Endothelial cell of umbilical vein (primary cell): Measurements from ENCODE around the gene ARL4C. TPM values are rescaled to one million over a fixed set of nuclear protein-coding genes. Genes with fewer than 3 reads are reported as not detected.

Experiments used
- BruUV-seq: library from RNA; stranded (reverse); fragments of 400-500 nt; replicated peaks from 2 replicates; lab custom pipeline; 2021; lab: Mats Ljungman, UMichigan
- CTCF ChIA-PET: fragments of 300-600, 350-600 bp; sonication (Branson Sonifier 250); formaldehyde crosslinking; loops from one replicate; lab custom pipeline; 2021; ENCODE audit warnings: antibody characterized with exemption, inconsistent platforms; lab: Charles Lee
- POLR2A ChIA-PET: fragments of 300-600, 350-600 bp; sonication (Branson Sonifier 250); formaldehyde crosslinking; loops from one replicate; lab custom pipeline; 2021; ENCODE audit warnings: antibody characterized with exemption, inconsistent platforms; lab: Charles Lee
- DNase-seq: peaks from one replicate; pipeline ENCODE4 v3.0.0-alpha.2; 2011; ENCODE audit warnings: low read depth, low spot score
- FAIRE-seq: peaks from 2 replicates; lab custom pipeline; 2011; peaks lifted over from hg19 to GRCh38; lab: Jason Lieb, UNC
- H2AFZ ChIP-seq: 2 replicates; pipeline ENCODE4 v1.6.0; 2012; ENCODE audit warnings: low read depth, low read length, control low read depth, inconsistent platforms
- H3K27ac ChIP-seq: 2 replicates; pipeline ENCODE4 v1.5.1; 2011; ENCODE audit warnings: low read depth, mild to moderate bottlenecking, control low read depth, low read length, moderate library complexity; ENCODE audit not compliant: insufficient read depth
- H3K27me3 ChIP-seq, 2 experiments: 2 replicates each; pipeline versions ENCODE4 v1.6.0 to v1.6.1; 2011; ENCODE audit warnings: low read length in 2 of 2, mixed read lengths in 1 of 2; ENCODE audit not compliant: control insufficient read depth in 2 of 2, insufficient read depth in 2 of 2
- H3K36me3 ChIP-seq, 2 experiments: 2 replicates in 1 of 2; 3 replicates in 1 of 2; pipeline ENCODE4 v1.5.1; 2011; ENCODE audit warnings: low read length in 2 of 2, mild to moderate bottlenecking in 1 of 2, moderate library complexity in 1 of 2; ENCODE audit not compliant: control insufficient read depth in 2 of 2, insufficient read depth in 2 of 2; ENCODE audit errors: extremely low read depth in 1 of 2
- H3K4me1 ChIP-seq: 3 replicates; pipeline ENCODE4 v1.5.1; 2011; ENCODE audit warnings: mild to moderate bottlenecking, low read length; ENCODE audit not compliant: control insufficient read depth, insufficient read depth; ENCODE audit errors: extremely low read depth
- H3K4me2 ChIP-seq: 2 replicates; pipeline ENCODE4 v1.6.1; 2011; ENCODE audit warnings: low read length, control low read depth, mixed read lengths; ENCODE audit not compliant: insufficient read depth
- H3K4me3 ChIP-seq, 3 experiments: fragments of 200-600 bp in 1 of 3; sonication (generic), shearing (Covaris generic) in 1 of 3; replicated peaks in 1 of 3; 2 replicates each; pipeline ENCODE4 v1.5.1; 2011 to 2016; ENCODE audit warnings: control low read depth in 3 of 3, low read length in 3 of 3, mild to moderate bottlenecking in 2 of 3, inconsistent platforms in 1 of 3, low read depth in 1 of 3, moderate library complexity in 1 of 3; ENCODE audit not compliant: insufficient read depth in 1 of 3
- H3K79me2 ChIP-seq: 2 replicates; pipeline ENCODE4 v1.6.0; 2012; ENCODE audit warnings: low read length, inconsistent platforms; ENCODE audit not compliant: control insufficient read depth, insufficient read depth
- H3K9ac ChIP-seq: replicated peaks from 2 replicates; pipeline ENCODE3; 2011; ENCODE audit warnings: low read length, control low read depth; ENCODE audit not compliant: insufficient read depth; ENCODE audit errors: extremely low read depth
- H3K9me1 ChIP-seq: replicated peaks from 3 replicates; pipeline ENCODE4 v1.6.0; 2011; ENCODE audit warnings: mild to moderate bottlenecking, low read length; ENCODE audit not compliant: control insufficient read depth, insufficient read depth; ENCODE audit errors: extremely low read depth
- H3K9me3 ChIP-seq: replicated peaks from 2 replicates; pipeline ENCODE4 v1.5.1; 2012; ENCODE audit warnings: low read length, inconsistent platforms; ENCODE audit not compliant: control insufficient read depth, insufficient read depth
- H4K20me1 ChIP-seq: replicated peaks from 2 replicates; pipeline ENCODE3; 2011; ENCODE audit warnings: mild to moderate bottlenecking, low read length; ENCODE audit not compliant: control insufficient read depth, insufficient read depth; ENCODE audit errors: extremely low read depth
- CTCF ChIP-seq, 2 donors: IDR thresholded peaks; 1 replicate in 1 of 2; 2 replicates in 1 of 2; pipeline ENCODE4 v1.5.1; 2011; ENCODE audit warnings: low read length in 2 of 2, mild to moderate bottlenecking in 2 of 2, moderate library complexity in 2 of 2, control low read depth in 1 of 2, inconsistent platforms in 1 of 2, low read depth in 1 of 2; ENCODE audit not compliant: insufficient read depth in 1 of 2; ENCODE audit errors: extremely low read depth in 1 of 2
- EZH2 ChIP-seq: IDR thresholded peaks from 2 replicates; pipeline ENCODE4 v1.6.1; 2012; ENCODE audit warnings: borderline replicate concordance, low read depth, mild to moderate bottlenecking, moderate library complexity, low read length, inconsistent platforms; ENCODE audit not compliant: severe bottlenecking
- FOS ChIP-seq: IDR thresholded peaks from 2 replicates; pipeline ENCODE4 v1.6.1; 2011; ENCODE audit warnings: mild to moderate bottlenecking, low read length, moderate library complexity, borderline replicate concordance; ENCODE audit not compliant: insufficient read depth
- GATA2 ChIP-seq: IDR thresholded peaks from 2 replicates; pipeline ENCODE4 v1.7.0; 2011; ENCODE audit warnings: low read depth, mild to moderate bottlenecking, moderate library complexity, mixed read lengths, low read length; ENCODE audit not compliant: insufficient read length, insufficient read depth
- JUN ChIP-seq: IDR thresholded peaks from 2 replicates; pipeline ENCODE4 v1.6.1; 2011; ENCODE audit warnings: borderline replicate concordance, low read depth; ENCODE audit not compliant: insufficient read length, insufficient read depth
- MYC ChIP-seq: IDR thresholded peaks from one replicate; pipeline ENCODE4 v1.6.1; 2011; ENCODE audit warnings: mild to moderate bottlenecking, low read depth, low read length
- POLR2A ChIP-seq: IDR thresholded peaks from 2 replicates; pipeline ENCODE4 v1.6.1; 2012; ENCODE audit warnings: low read depth, mild to moderate bottlenecking, control low read depth, low read length
- POLR2AphosphoS5 ChIP-seq: IDR thresholded peaks from 2 replicates; pipeline ENCODE4 v1.6.1; 2012; ENCODE audit warnings: low read depth, mild to moderate bottlenecking, control low read depth, low read length, moderate library complexity; ENCODE audit not compliant: insufficient read depth
- dilution Hi-C: fragments of 300-500 bp; cut with MboI; formaldehyde crosslinking; loops from one replicate; pipeline ENCODE4 v1.15.0; 2019; ENCODE audit warnings: low sequenced_read_pairs; ENCODE audit not compliant: extremely low pct_ligation_motif_present
- intact Hi-C: fragments of 100-400 bp; cut with micrococcal nuclease; formaldehyde crosslinking; loops from one replicate; pipeline ENCODE4 v1.10.0; 2022
- polyA plus RNA-seq, 4 experiments: library from polyadenylated mRNA; depleted of rRNA in 3 of 4; stranded (reverse) in 3 of 4; unstranded in 1 of 4; fragments of >200 nt; gene quantifications; 2 replicates each; pipeline versions ENCODE4 v1.2.1 to v1.2.3, GENCODE V29; 2011 to 2012; ENCODE audit warnings: missing spikeins in 1 of 4
- total RNA-seq: library from RNA; stranded (reverse); gene quantifications from 2 replicates; pipeline ENCODE4 v1.2.3, GENCODE V29; 2021
- TF ChIP-seq, protein P1 (sequence below): IDR thresholded peaks from 2 replicates; pipeline ENCODE4 v1.6.1; 2011; ENCODE audit not compliant: insufficient read depth, insufficient read length

The ARL4C gene
- total and polyA plus RNA-seq, 2 donors (not counting 3 experiments of a cell fraction or from before 2014, with no cell fraction given) = 5.5 to 10.5 TPM

- no peak for FAIRE-seq
- H3K27me3 ChIP-seq = no peaks in the 10 kb centered on the region
- no peak overlapping the region for H3K4me3 ChIP-seq
- dilution Hi-C loops = no loop called here
- intact Hi-C loops = no loop called here
- BruUV-seq = no TSS peak
- TF ChIP-seq GATA2 = no peak
- TF ChIP-seq MYC = no peak
- TF ChIP-seq EZH2 = no peak
- no peak for TF ChIP-seq POLR2A
- no peak overlapping the region for H3K27ac ChIP-seq
- POLR2A ChIA-PET = no interaction called here
- H3K4me1 ChIP-seq = peaks cover 4% of the 10 kb centered on the region
- no peak overlapping the region for H3K4me2 ChIP-seq
- no peaks in the 10 kb centered on the region for H3K9me1 ChIP-seq
- H3K79me2 ChIP-seq = no peaks in the 10 kb centered on the region
- H3K36me3 ChIP-seq = no peaks in the 10 kb centered on the region
- H2AFZ ChIP-seq = no peak overlapping the region
- CTCF ChIA-PET = interaction anchor here (1.3 kb wide), 1 partner anchor 10 kb away, joined by 4 read pairs; no protein-coding TSS in a partner anchor
- H3K9ac ChIP-seq = no peak overlapping the region
- no peak for DNase-seq
- no peaks in the 10 kb centered on the region for H4K20me1 ChIP-seq
- no peaks in the 10 kb centered on the region for H3K9me3 ChIP-seq
Measured at GRCh38 chr2:234454433-234454832, 42.4 kb downstream of the ARL4C start.

- no TSS peak for BruUV-seq
- H3K9ac ChIP-seq = no peak overlapping the region
- H3K4me2 ChIP-seq = no peak overlapping the region
- intact Hi-C loops (no loop called here), dilution Hi-C loops (no loop called here)
- DNase-seq (no peak), FAIRE-seq (no peak)
- POLR2A ChIA-PET = no interaction called here
- CTCF ChIA-PET = no interaction called here
- no peaks in the 10 kb centered on the region for H3K9me3 ChIP-seq
- H3K4me1 ChIP-seq = peaks cover 11% of the 10 kb centered on the region
- H3K4me3 ChIP-seq = no peak overlapping the region
- H2AFZ ChIP-seq = no peak overlapping the region
- H3K79me2 ChIP-seq = no peaks in the 10 kb centered on the region
- H3K27ac ChIP-seq = no peak overlapping the region
- no peaks in the 10 kb centered on the region for H4K20me1 ChIP-seq
- H3K36me3 ChIP-seq = no peaks in the 10 kb centered on the region
- H3K9me1 ChIP-seq = no peaks in the 10 kb centered on the region
- no peak for TF ChIP-seq GATA2
- TF ChIP-seq JUN = no peak
- TF ChIP-seq MYC = no peak
- no peak for TF ChIP-seq EZH2
- TF ChIP-seq, protein P1, sequence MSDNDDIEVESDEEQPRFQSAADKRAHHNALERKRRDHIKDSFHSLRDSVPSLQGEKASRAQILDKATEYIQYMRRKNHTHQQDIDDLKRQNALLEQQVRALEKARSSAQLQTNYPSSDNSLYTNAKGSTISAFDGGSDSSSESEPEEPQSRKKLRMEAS = no peak
- no peak for TF ChIP-seq CTCF (IDR thresholded peaks at IDR 0.05; ENCODE audit: extremely low read depth in 1 of 2, insufficient read depth in 1 of 2, low read depth in 1 of 2, low read length in 2 of 2)
- no peak for TF ChIP-seq POLR2A
- TF ChIP-seq POLR2AphosphoS5 = no peak
- TF ChIP-seq FOS = no peak
- H3K27me3 ChIP-seq = no peaks in the 10 kb centered on the region
Measured at GRCh38 chr2:234453216-234453615, 43.7 kb downstream of the ARL4C start.
